Stimulated activated CD4-positive, alpha-beta T cell treated with anti-CD3 and anti-CD28 coated beads, Interleukin-2, amount 100 ng/mL, for 24 hours (primary cell): ENCODE results near the gene CD82.
A peak's percentile ranks its signal among the peaks of the same experiment; 100 is the strongest.
"Not testable (repeated sequence)": the region's sequence is repeated elsewhere in the genome, so short reads cannot be mapped to it uniquely, and the experiment has no call there.

Source experiments
- DNase-seq, 2 donors: peaks; one replicate each; pipeline ENCODE4 v3.0.0-alpha.2; 2020

Gene CD82

DNA sequence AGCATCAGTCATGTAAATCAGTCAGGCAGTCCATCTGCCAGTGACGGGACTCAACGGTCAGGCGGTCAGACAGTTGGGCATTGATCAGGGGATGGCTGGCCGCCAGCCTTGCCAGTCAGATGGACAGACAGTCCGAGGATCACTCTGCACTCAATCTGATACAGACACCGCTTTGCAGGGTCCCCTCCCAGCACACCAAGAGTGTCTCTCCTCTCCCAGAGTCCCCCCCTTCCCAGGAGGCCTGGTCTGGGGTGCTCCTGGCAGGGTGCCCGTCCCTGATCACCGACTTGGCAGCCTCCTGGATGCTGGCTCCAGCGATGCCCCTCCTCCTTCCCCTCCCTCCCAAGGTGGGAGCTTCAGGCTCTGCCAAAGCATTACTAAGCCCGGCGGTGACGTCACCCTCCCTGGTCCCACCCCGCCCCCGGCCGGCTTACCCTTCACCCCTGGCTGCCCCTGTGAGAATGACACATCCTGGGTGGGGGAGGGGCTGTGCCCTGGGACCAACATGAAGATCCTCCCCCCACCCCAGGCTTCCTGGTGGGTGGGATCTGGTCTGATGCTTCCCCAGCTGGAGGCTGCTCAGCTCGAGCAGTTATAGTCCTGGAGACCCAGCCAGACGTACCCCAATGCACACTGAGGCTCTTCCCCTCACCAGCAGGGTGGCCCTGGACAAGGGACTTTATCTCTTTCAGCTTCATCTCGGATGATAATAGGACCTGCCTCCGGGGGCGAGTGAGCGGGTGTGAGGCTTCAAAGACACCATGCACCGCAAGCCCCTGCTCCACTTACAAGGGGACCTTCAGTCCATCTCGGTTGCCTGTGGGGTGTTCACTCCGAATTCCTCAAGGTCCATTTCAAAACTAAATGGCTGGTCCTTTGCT lies 69.2 kb downstream of the CD82 start:
- peak in 1 of 2 donors; percentile 22 for DNase-seq

DNA sequence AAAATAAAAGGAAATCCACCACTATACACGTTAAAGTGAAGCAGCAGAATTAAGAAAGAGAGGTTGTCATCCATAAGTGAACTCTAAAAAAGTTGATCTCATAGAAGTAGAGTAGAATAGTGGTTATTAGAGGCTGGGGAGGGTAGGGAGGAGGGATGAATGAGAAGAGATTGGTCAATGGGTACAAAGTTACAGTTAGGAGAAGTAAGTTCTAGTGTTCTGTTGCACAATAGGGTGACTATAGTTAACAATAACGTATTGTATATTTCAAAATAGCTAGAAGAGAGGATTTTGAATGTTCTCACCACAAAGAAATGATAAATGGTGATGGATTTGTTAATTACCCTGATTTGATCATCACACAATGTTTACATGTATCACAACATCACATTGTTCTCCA lies 72.0 kb downstream of the CD82 start:
- DNase-seq: no peak

DNA sequence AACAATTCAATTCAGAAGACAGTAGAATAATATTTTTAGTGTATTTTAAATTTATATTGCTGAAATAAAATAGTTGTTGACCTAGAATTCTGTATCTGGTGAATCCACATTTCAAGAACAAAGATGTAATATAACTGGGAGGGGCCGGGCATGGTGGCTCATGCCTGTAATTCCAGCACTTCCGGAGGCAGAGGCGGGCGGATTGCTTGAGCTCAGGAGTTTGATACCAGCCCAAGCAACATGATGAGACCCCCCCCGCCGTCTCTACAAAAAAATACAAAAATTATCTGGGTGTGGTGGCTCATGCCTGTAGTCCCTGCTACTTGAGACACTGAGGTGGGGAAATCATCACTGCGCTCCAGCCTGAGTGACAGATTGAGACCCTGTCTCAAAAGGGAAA lies 72.6 kb downstream of the CD82 start:
- DNase-seq: no peak

DNA sequence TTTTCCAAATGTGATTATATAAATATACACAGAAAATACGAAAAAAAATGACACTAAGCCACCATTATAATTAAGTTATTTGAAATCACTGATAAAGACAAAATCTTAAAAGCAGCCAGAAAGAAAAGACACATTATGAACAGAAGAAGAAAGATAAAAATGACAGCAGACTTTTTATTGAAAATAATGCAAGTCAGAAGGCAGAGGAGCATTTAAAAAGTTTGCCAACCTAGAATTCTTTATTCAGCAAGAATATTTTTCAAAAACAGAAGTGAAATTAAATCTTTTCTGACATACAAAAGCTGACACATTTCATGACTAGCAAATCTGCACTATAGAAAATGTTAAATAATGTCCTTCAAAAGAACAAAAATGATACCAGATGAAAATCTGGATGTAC lies 77.8 kb downstream of the CD82 start:
- DNase-seq: no peak

DNA sequence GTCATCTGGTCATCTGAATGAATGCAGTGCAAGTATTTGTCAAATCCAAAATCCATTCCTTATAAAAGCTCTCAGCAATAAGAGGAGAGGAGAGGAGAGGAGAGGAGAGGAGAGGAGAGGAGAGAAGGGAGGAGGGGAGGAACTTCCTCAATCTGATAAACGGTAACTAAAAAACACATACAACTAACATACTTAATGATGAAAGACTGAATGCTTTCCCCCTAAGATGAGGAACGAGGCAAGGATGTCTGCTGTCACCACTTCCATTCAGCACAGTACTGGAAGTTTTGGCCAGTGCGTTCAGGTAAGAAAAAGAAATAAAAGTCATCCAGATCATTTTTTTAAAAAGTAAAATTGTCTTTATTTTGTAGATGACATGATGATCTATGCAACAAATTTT lies 80.4 kb downstream of the CD82 start:
- no peak for DNase-seq

DNA sequence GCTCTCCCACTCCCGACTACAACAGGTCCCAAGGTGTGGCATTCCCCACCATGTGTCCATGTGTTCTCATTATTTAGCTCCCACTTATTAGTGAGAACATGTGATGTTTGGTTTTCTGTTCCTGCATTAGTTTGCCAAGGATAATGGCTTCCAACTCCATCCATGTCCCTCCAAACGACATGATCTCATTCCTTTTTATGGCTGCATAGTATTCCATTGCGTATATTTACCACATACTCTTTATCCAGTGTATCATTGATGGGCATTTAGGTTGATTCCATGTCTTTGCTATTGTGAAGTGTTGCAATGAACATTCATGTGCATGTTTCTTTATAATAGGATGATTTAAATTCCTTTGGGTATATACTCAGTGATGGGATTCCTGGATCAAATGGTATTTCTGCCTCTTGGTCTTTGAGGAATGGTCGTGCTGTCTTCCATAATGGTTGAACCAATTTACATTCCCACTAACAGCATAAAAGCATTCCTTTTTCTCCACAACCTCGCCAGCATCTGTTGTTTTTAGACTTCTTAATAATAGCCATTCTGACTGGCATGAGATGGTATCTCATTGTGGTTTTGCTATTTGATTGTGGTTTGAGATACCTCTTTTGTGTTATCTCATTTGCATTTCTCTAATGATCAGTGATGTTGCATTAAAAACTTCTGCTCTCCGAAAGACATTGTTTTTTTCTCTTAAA lies 81.9 kb downstream of the CD82 start:
- DNase-seq: not testable (repeated sequence)

- DNase-seq: no peak
These were observed 82.6 kb downstream of the CD82 start for GRCh38 chr11:44648109-44648508.

DNA sequence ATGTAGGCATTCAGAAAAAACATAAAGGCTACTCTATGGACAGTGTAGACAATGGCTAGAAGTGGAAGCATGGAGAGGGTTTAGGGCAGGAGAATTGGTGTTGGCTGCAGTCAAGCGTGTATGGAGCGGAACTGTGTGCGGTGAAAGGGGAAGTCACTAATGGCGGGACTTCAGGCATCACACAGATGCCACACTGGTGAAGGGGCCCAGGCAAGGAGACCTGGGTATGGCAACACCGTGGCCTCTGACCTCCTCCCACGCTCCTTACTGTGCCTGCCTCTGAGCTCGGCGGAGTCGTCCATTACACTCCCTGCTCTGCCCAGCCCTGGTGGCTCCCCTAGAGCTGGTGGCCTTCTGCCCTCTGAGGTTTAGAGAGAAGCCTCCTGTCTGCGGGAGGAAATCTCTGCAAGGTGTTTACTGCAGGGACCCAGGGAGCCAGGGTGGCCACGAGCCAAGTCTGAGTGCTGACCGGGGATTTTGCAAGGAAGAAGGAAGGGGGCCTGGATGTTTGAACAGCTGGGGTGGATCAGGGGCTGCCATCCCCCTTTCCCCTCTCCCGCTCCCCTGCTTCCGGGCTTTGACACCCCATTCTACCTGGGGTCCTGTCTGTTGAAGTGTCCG lies 86.2 kb downstream of the CD82 start:
- no peak for DNase-seq

GRCh38 chr11:44652901-44653644 lies 87.6 kb downstream of the CD82 start:
- no peak for DNase-seq

DNA sequence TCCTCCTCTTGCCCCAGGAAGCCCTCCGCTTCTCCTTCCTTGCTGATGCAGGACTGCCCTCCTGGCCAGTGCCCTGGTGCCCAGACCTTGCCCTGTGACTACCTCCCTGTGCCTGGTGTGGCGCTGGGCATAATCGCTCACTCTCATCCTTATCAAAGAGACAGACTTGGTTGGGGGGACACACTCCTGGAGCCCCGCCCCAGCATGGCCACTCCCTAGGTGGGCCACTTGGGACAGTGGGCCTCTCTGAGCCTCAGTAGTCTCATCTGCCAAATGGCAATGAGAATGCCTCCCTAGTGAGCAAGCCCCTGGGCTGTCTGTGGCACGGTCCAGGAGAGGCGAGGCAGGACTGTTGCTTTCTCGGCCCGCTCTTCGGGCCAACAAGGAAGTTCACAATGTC lies 88.6 kb downstream of the CD82 start:
- DNase-seq: no peak

DNA sequence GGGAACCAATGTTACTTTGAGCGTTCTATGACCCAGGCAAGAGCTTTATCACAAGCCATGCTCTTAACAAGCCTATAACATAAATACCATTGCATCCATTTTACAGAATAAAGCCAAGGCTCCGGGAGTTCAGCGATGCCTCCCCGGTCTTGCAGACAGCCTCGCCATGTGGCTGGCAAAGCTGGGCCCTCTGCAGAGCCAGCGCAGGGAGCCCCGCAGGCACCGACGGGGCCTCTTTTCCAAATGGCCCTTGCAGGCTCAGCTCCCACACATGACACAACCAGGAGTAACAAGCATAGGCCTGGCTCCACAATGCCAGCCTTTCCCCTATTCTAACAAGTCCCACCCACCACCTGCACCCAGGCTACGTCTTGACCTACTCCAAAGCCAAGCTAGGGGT lies 89.1 kb downstream of the CD82 start:
- DNase-seq: no peak

DNA sequence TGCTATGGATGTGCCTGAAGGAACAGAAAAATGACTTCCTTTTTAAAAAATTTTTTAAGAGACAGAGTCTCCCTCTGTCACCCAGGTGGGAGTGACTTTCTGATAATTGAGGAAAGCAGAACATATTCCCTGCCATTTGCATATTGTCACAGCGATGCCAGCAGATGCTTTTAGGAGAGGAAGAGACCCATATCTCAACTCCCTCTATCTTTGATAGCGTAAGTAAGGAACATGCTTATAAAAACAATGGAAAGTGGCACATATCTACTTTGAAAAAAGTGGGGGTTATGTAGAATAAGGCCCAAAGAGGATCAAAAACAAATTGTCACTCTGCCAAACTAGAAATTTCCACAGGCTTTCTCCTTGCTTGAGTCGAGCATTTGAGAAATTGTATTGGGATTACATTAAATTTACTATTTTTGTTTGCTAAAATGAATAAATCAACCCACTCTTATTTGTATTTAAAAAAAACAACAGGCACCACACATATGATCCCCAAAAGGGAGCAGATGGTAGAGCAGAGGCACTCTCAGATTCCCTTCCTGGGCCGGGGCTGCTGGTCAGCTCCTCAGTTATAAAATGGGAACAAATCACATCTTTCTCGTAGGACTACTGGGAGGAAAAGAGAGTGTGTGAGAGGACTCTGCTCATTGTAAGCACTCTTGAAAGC lies 92.5 kb downstream of the CD82 start:
- no peak for DNase-seq

GRCh38 chr11:44658506-44658850 lies 93.0 kb downstream of the CD82 start:
- DNase-seq: peak in 1 of 2 donors; percentile 21

GRCh38 chr11:44659641-44660040 lies 94.2 kb downstream of the CD82 start:
- DNase-seq: no peak

DNA sequence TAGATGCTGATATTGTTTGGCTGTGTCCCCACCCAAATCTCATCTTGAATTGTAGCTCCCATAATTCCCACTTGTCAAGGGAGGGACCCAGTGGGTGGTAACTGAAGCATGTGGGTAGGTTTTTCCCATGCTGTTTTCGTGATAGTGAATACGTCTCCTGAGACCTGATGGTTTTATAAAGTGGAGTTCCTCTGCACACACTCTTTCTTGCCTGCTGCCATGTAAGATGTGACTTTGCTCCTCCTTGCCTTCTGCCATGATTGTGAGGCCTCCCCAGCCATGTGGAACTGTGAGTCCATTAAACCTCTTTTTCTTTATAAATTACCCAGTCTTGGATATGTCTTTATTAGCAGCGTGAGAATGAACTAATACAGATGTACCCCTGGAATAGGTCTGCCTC lies 95.1 kb downstream of the CD82 start:
- DNase-seq: not testable (repeated sequence)

DNA sequence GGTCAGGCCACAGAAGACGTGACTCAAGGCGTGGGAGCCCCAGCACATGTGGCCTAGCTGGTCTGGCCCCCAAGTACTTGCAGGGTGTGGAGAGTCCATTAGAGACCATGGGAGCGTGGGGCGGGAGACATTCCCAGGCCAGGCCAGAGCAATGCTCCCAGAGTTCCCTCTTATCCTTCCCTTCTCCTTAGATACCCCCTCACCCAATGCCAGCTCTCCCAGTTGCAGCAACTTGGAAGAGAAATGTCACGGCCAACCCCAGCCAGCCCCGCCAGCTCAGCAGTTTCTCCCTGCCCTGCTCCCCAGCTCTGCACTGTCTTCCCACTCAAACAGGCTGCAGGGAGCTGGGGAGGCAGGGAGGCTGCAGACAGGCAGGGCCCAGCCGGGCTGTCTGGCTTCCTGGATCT lies 95.9 kb downstream of the CD82 start:
- no peak for DNase-seq
